Osteoblast (primary cell): Measurements from ENCODE around the gene VKORC1L1. TPM values are rescaled to one million over a fixed set of nuclear protein-coding genes. Genes with fewer than 3 reads are reported as not detected.

ENCODE experiments used
- DNase-seq: peaks from one replicate; pipeline ENCODE4 v3.0.0; 2011; ENCODE audit warnings: low spot score, mixed read lengths; ENCODE audit not compliant: insufficient read length; ENCODE audit errors: missing footprints
- H2AFZ ChIP-seq: 2 replicates; pipeline ENCODE4 v1.6.0; 2011; ENCODE audit warnings: mild to moderate bottlenecking, low read length
- H3K27ac ChIP-seq: 2 replicates; pipeline ENCODE4 v1.5.1; 2011; ENCODE audit warnings: mild to moderate bottlenecking, low read depth, low read length, moderate library complexity
- H3K27me3 ChIP-seq: 2 replicates; pipeline ENCODE4 v1.6.0; 2012; ENCODE audit warnings: mild to moderate bottlenecking, control low read depth, inconsistent platforms, low read length, moderate library complexity; ENCODE audit not compliant: insufficient read depth
- H3K36me3 ChIP-seq: 2 replicates; pipeline ENCODE4 v1.5.1; 2011; ENCODE audit warnings: mild to moderate bottlenecking, low read length, control low read depth, moderate library complexity; ENCODE audit not compliant: insufficient read depth
- H3K4me1 ChIP-seq: 2 replicates; pipeline ENCODE4 v1.5.1; 2011; ENCODE audit warnings: mild to moderate bottlenecking, low read length, control low read depth, moderate library complexity; ENCODE audit not compliant: insufficient read depth
- H3K4me2 ChIP-seq: 2 replicates; pipeline ENCODE4 v1.6.0; 2011; ENCODE audit warnings: mild to moderate bottlenecking, low read length; ENCODE audit not compliant: insufficient read depth
- H3K4me3 ChIP-seq: fragments of 200-600 bp; sonication (generic); 3 replicates; pipeline ENCODE4 v1.5.1; 2012; ENCODE audit warnings: mild to moderate bottlenecking, low read length, inconsistent platforms; ENCODE audit not compliant: insufficient read depth
- H3K79me2 ChIP-seq: 2 replicates; pipeline ENCODE4 v1.6.0; 2012; ENCODE audit warnings: mild to moderate bottlenecking, low read length, control low read depth, inconsistent platforms; ENCODE audit not compliant: insufficient read depth
- H3K9me3 ChIP-seq: 2 replicates; pipeline ENCODE4 v1.5.1; 2011; ENCODE audit warnings: low read depth, low read length, control low read depth
- H4K20me1 ChIP-seq: 2 replicates; pipeline ENCODE4 v1.6.0; 2012; ENCODE audit warnings: mild to moderate bottlenecking, low read length, control low read depth; ENCODE audit not compliant: insufficient read depth
- CTCF ChIP-seq: IDR thresholded peaks from 2 replicates; pipeline ENCODE4 v1.5.1; 2011; ENCODE audit warnings: mild to moderate bottlenecking, low read depth, low read length, moderate library complexity; ENCODE audit errors: extremely low read depth
- total RNA-seq: library from RNA; depleted of rRNA; stranded (reverse); fragments of >200 nt; gene quantifications from 2 replicates; pipeline ENCODE4 v1.2.3, GENCODE V29; 2012

The VKORC1L1 gene
- total RNA-seq, 1 donor: 18.5 TPM

GRCh38 chr7:65923316-65923715 is 50.4 kb downstream of the VKORC1L1 start:
- no peaks in the 10 kb centered on the region for H3K36me3 ChIP-seq
- H3K27me3 ChIP-seq: no peaks in the 10 kb centered on the region
- H2AFZ ChIP-seq: no peak overlapping the region
- H3K9me3 ChIP-seq: no peaks in the 10 kb centered on the region
- no peaks in the 10 kb centered on the region for H3K4me1 ChIP-seq
- no peak for DNase-seq
- peaks cover 62% of the 10 kb centered on the region for H3K79me2 ChIP-seq
- no peak for TF ChIP-seq CTCF
- H3K4me3 ChIP-seq: no peak overlapping the region
- peaks cover 25% of the 10 kb centered on the region for H4K20me1 ChIP-seq
- H3K27ac ChIP-seq: no peak overlapping the region
- H3K4me2 ChIP-seq: no peak overlapping the region

GRCh38 chr7:65924193-65924592 is 51.3 kb downstream of the VKORC1L1 start:
- no peak for TF ChIP-seq CTCF
- no peak overlapping the region for H2AFZ ChIP-seq
- no peaks in the 10 kb centered on the region for H3K4me1 ChIP-seq
- H3K27me3 ChIP-seq: no peaks in the 10 kb centered on the region
- no peaks in the 10 kb centered on the region for H3K9me3 ChIP-seq
- DNase-seq: peak; percentile 26
- H3K36me3 ChIP-seq: no peaks in the 10 kb centered on the region
- no peak overlapping the region for H3K4me3 ChIP-seq
- peaks cover 25% of the 10 kb centered on the region for H4K20me1 ChIP-seq
- H3K79me2 ChIP-seq: peaks cover 67% of the 10 kb centered on the region
- H3K4me2 ChIP-seq: no peak overlapping the region
- H3K27ac ChIP-seq: no peak overlapping the region

- DNase-seq: no peak
- no peak overlapping the region for H3K4me3 ChIP-seq
- no peaks in the 10 kb centered on the region for H3K4me1 ChIP-seq
- no peak for TF ChIP-seq CTCF
- no peak overlapping the region for H3K27ac ChIP-seq
- no peaks in the 10 kb centered on the region for H3K27me3 ChIP-seq
- H4K20me1 ChIP-seq: peaks cover 25% of the 10 kb centered on the region
- H2AFZ ChIP-seq: no peak overlapping the region
- H3K9me3 ChIP-seq: no peaks in the 10 kb centered on the region
- H3K4me2 ChIP-seq: no peak overlapping the region
- peaks cover 64% of the 10 kb centered on the region for H3K79me2 ChIP-seq
- H3K36me3 ChIP-seq: no peaks in the 10 kb centered on the region
Measured at GRCh38 chr7:65925040-65925439, 52.2 kb downstream of the VKORC1L1 start.

- no peaks in the 10 kb centered on the region for H3K27me3 ChIP-seq
- no peak for TF ChIP-seq CTCF
Measured at GRCh38 chr7:65926588-65926987, 53.7 kb downstream of the VKORC1L1 start.

More at GRCh38 chr7:65926588-65926987, 53.7 kb downstream of the VKORC1L1 start:
- peaks cover 32% of the 10 kb centered on the region for H4K20me1 ChIP-seq
- H3K27ac ChIP-seq: no peak overlapping the region
- no peak for DNase-seq
- H3K4me1 ChIP-seq: no peaks in the 10 kb centered on the region
- no peak overlapping the region for H3K4me3 ChIP-seq
- H3K9me3 ChIP-seq: no peaks in the 10 kb centered on the region
- peaks cover 72% of the 10 kb centered on the region for H3K79me2 ChIP-seq
- no peaks in the 10 kb centered on the region for H3K36me3 ChIP-seq
- H2AFZ ChIP-seq: no peak overlapping the region
- no peak overlapping the region for H3K4me2 ChIP-seq
